Measurements from ENCODE around the gene COL12A1.

Gene COL12A1

GRCh38 chr6:75205776-75206575 lies at the start of gene COL12A1:
COL12A1 (minus strand) TSS chr6:75206053; CDS start chr6:75202792, 3,261 bp downstream.
- DNase-seq, result no peak

- no peak for DNase-seq
These were observed 44.7 kb upstream of the COL12A1 start for GRCh38 chr6:75250552-75250951.

- DNase-seq, result no peak
These were observed 44.0 kb upstream of the COL12A1 start for GRCh38 chr6:75249837-75250236.

- no peak for DNase-seq
These were observed 40.5 kb upstream of the COL12A1 start for GRCh38 chr6:75246386-75246785.

GRCh38 chr6:75244063-75244584 lies 38.3 kb upstream of the COL12A1 start:
- DNase-seq, result no peak

- peak; percentile 91 to 92 for DNase-seq
These were observed 37.6 kb upstream of the COL12A1 start, which contains the start of gene COX7A2 for GRCh38 chr6:75243333-75244062. COX7A2 (minus strand) TSS chr6:75243801; CDS start chr6:75243734, 67 bp downstream.

- no peak for DNase-seq
These were observed 30.8 kb upstream of the COL12A1 start for GRCh38 chr6:75236630-75237029.

- no peak for DNase-seq
These were observed 29.4 kb upstream of the COL12A1 start for GRCh38 chr6:75235271-75235670.

- no peak for DNase-seq
These were observed 28.4 kb upstream of the COL12A1 start for GRCh38 chr6:75234126-75234865.

- no peak for DNase-seq
These were observed 27.3 kb upstream of the COL12A1 start for GRCh38 chr6:75233092-75233615.

GRCh38 chr6:75230484-75231325 lies 24.9 kb upstream of the COL12A1 start:
- no peak for DNase-seq

GRCh38 chr6:75224303-75224926 lies 18.6 kb upstream of the COL12A1 start:
- DNase-seq, result no peak

- DNase-seq, result no peak
These were observed 17.6 kb upstream of the COL12A1 start for GRCh38 chr6:75223428-75223827.

- DNase-seq, result no peak
These were observed 16.4 kb upstream of the COL12A1 start for GRCh38 chr6:75222261-75222660.

- DNase-seq, result no peak
These were observed 15.3 kb upstream of the COL12A1 start for GRCh38 chr6:75221116-75221515.

- no peak for DNase-seq
These were observed 14.5 kb upstream of the COL12A1 start for GRCh38 chr6:75220357-75220756.

- no peak for DNase-seq
These were observed 13.4 kb upstream of the COL12A1 start for GRCh38 chr6:75219263-75219662.

GRCh38 chr6:75217193-75217592 lies 11.3 kb upstream of the COL12A1 start:
- DNase-seq, result no peak

GRCh38 chr6:75215291-75215690 lies 9.4 kb upstream of the COL12A1 start:
- DNase-seq, result no peak

GRCh38 chr6:75213732-75214131 lies 7.9 kb upstream of the COL12A1 start:
- DNase-seq, result no peak

GRCh38 chr6:75213112-75213511 lies 7.3 kb upstream of the COL12A1 start:
- DNase-seq, result no peak
